ENCODE results near the gene CCDC24. TPM values are rescaled to one million over a fixed set of nuclear protein-coding genes. Genes with fewer than 3 reads are reported as not detected.

The CCDC24 gene
- total and polyA plus RNA-seq, 2 of the 13 experiments (the other 11 are each of a cell fraction or from before 2014, with no cell fraction given) = 1.4 to 2.9 TPM

- TF ChIP-seq, protein P1, sequence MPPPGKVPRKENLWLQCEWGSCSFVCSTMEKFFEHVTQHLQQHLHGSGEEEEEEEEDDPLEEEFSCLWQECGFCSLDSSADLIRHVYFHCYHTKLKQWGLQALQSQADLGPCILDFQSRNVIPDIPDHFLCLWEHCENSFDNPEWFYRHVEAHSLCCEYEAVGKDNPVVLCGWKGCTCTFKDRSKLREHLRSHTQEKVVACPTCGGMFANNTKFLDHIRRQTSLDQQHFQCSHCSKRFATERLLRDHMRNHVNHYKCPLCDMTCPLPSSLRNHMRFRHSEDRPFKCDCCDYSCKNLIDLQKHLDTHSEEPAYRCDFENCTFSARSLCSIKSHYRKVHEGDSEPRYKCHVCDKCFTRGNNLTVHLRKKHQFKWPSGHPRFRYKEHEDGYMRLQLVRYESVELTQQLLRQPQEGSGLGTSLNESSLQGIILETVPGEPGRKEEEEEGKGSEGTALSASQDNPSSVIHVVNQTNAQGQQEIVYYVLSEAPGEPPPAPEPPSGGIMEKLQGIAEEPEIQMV (CRISPR knock-in tag; IDR thresholded peaks at IDR 0.05; ENCODE audit: low read depth) = no peak
- TF ChIP-seq FOXK1 (CRISPR knock-in tag; IDR thresholded peaks at IDR 0.05; ENCODE audit: borderline replicate concordance, low read depth) (no peak), ZBTB38 (CRISPR knock-in tag; IDR thresholded peaks at IDR 0.05) (no peak)
These were observed 38.6 kb upstream of the CCDC24 start (continued) for GRCh38 chr1:43952731-43953346.

DNA sequence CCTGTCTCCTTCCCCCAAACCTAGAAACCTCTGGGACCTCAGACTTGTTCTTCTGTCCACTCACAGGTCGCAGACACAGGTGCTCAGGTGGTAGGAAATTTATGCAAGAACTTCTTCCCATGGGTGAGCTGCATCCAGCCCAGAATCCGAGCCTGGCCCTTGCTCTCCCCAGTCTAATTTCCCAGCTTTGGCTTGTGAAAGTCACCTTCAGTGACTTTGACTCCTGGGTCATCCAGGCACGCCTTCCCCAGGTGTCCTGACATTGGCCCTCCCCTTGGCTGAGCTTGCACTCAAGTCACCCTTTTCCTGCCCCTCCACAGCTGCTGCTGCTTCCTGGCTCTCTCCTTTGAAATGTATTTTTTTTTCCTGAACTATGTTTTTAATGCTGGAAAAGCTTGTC, 38.0 kb upstream of the CCDC24 start:
- DNase-seq (ENCODE audit: low spot score) (no peak), FAIRE-seq (no peak), ATAC-seq (no peak)
- intact Hi-C loops (cut with micrococcal nuclease; ENCODE audit: unreplicated experiment) = no loop called here
- Histone ChIP-seq H3K9ac (ENCODE audit: insufficient read depth, low read depth, low read length) (no peak overlapping the region), H3K4me1 (ENCODE audit: insufficient read depth, low read length) (peaks cover 6% of the 10 kb centered on the region), H3K9me3 (ENCODE audit: low read length) (no peaks in the 10 kb centered on the region), H3K27me3 (ENCODE audit: control insufficient read depth in 1 of 2, insufficient read depth in 2 of 2, low read length in 2 of 2) (no peaks in the 10 kb centered on the region), H3K36me3 (replicated peaks in 1 of 2; ENCODE audit: control insufficient read depth in 1 of 2, insufficient read depth in 2 of 2, low read length in 2 of 2) (peaks cover 0 to 15% of the 10 kb centered on the region in 2 experiments; a peak in 3 of 5 replicates), H3K79me2 (ENCODE audit: insufficient read depth, low read length) (no peaks in the 10 kb centered on the region), H3K4me2 (ENCODE audit: low read depth, low read length) (no peak overlapping the region), H3K4me3 (replicated peaks in 1 of 3; ENCODE audit: insufficient read depth in 1 of 3, low read depth in 2 of 3, low read length in 3 of 3) (no peak overlapping the region), H3K27ac (ENCODE audit: extremely low read length, insufficient read depth, low read length) (no peak overlapping the region), H2AFZ (ENCODE audit: low read length) (no peak overlapping the region), H4K20me1 (ENCODE audit: insufficient read depth, low read length) (no peaks in the 10 kb centered on the region)
- 98% methylated on average over 3 of the region's 3 CpGs for WGBS (ENCODE audit: low lambda C conversion rate)
- no TSS peak for BruUV-seq (replicated peaks)
- TF ChIP-seq GTF2F1 (IDR thresholded peaks at IDR 0.05; ENCODE audit: low read length) = no peak
- TF ChIP-seq ZNF549 (CRISPR knock-in tag; IDR thresholded peaks at IDR 0.05) = no peak
- no peak for TF ChIP-seq ZNF598 (CRISPR knock-in tag; IDR thresholded peaks at IDR 0.05; ENCODE audit: borderline replicate concordance)
- TF ChIP-seq ZBTB20 (CRISPR knock-in tag; IDR thresholded peaks at IDR 0.05; ENCODE audit: borderline replicate concordance, low read depth) = no peak
- TF ChIP-seq RNF2 (conservative IDR thresholded peaks at IDR 0.05; ENCODE audit: low read depth) = no peak
- ChIA-PET POLR2A (no interaction called here), CTCF (ENCODE audit: low intra/inter-chr PET ratio, low total read pairs) (no interaction called here)
- in situ Hi-C loops (cut with HindIII; ENCODE audit: extremely low pct_ligation_motif_present, low pct_unique_long_range_greater_than_20kb) = no loop called here

Measured in HepG2 (cell line).